Astrocyte (in vitro differentiated cells and primary cell): ENCODE results near the gene TUT7.

ENCODE experiments used
- EZH2 ChIP-seq: IDR thresholded peaks from 2 replicates; pipeline ENCODE4 v1.6.1; 2012; ENCODE audit warnings: mild to moderate bottlenecking, low read length, inconsistent platforms; ENCODE audit not compliant: insufficient read depth
- TF ChIP-seq, protein P1 (sequence below): IDR thresholded peaks from 2 replicates; pipeline ENCODE4 v1.5.1; 2011; ENCODE audit warnings: low read depth, mild to moderate bottlenecking, inconsistent platforms, low read length, moderate library complexity; ENCODE audit not compliant: insufficient read depth

- TF ChIP-seq, protein P1, sequence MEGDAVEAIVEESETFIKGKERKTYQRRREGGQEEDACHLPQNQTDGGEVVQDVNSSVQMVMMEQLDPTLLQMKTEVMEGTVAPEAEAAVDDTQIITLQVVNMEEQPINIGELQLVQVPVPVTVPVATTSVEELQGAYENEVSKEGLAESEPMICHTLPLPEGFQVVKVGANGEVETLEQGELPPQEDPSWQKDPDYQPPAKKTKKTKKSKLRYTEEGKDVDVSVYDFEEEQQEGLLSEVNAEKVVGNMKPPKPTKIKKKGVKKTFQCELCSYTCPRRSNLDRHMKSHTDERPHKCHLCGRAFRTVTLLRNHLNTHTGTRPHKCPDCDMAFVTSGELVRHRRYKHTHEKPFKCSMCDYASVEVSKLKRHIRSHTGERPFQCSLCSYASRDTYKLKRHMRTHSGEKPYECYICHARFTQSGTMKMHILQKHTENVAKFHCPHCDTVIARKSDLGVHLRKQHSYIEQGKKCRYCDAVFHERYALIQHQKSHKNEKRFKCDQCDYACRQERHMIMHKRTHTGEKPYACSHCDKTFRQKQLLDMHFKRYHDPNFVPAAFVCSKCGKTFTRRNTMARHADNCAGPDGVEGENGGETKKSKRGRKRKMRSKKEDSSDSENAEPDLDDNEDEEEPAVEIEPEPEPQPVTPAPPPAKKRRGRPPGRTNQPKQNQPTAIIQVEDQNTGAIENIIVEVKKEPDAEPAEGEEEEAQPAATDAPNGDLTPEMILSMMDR: no peak
- no peak for TF ChIP-seq EZH2
Observed at GRCh38 chr9:86340356-86341006, 13.7 kb downstream of the TUT7 start.
